ENCODE results near the gene KCTD18. TPM values are rescaled to one million over a fixed set of nuclear protein-coding genes. Genes with fewer than 3 reads are reported as not detected.

KCTD18 gene
- total RNA-seq (2022; extraction: Qiagen RNA extraction): 9.5 to 13.0 TPM (median 11.5 TPM) in 5 replicates

DNA sequence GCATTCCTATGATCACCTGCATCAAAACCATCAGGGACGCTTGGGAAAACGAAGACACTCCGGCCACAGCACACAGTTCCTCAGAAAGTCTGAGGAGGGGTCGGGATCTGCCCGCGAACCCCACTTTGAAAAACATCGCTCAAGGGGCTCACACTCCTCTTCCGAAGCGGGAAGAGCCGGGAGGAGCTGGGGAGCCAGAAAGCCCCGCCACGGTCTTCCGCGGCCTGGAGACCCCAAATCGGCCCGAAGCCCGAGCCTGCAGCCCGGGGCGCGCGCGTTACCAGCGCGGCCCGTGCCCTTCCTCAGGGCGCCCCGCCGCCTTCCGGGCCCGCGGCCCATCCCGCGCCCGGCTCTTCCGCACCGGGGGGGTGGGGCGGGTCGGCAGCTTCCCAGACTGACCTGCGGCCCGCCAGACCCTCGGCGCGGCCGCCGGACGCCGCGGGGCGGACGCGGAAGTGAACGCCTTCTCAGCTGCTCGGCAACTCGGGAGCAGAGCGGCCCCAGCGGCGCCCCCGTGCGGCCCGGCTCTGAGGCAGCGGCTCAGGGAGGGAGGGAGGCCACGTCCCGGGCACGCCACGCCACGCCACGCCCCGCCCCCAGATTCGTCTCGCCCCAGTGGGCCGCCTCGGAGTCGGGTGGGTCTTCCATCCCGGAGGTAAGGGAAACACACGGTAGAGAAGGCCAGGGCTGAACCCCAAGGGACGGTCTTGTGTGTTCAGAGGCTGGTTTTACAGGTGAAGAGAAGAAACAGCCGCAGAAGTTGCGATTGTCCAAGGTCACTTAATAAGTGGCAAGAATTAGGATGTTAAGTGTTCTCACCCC, at the start of gene KCTD18:
TSS of gene KCTD18 (minus strand) at position 457 of the 822 bp plus-strand sequence. CDS start 3,052 bp downstream, outside the sequence.

DNA sequence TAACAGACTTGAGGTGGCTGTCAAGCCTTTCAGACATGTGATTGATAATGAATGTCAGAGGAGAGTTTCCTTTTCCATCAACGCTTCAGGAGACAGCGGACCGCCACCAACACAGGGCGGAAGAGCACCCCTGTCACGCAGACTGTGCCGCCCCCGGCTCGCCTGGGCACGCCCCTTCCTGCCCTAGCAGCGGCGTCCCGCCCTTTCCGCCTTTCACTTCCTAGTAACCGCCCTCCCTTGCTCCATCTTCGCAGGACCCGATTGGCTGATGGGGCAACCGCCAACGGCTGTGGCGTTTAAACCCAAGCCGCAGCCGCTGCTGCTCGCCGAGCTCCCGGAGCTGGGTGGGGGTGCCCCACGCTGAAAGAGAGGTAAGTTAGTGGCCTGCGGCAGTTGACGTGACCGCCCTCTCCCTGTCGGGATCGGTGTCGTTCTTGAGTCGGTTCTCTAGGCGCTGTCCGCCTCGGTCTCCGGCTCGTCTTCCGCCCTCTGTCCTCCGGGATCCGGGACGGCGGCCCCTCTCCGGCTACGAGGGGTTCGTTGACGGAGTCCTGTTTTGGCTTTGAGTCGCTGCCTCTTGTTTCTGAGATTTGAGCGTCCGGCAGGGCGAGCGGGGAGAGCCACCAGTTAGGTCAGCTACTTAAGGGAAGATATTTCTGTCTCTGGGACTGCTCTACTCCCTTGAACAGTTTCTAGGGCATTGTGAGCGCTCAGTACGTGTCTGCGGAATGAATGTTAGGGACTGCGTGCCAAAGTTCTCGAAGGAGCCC, 16.2 kb upstream of the KCTD18 start, which contains the start of gene SGO2:
TSS of gene SGO2 (plus strand) at position 326 of the 770 bp plus-strand sequence. CDS start 6,769 bp downstream, outside the sequence.

Other genes with a start within 250 kb of the KCTD18 start
- gene SPATS2L, start 203.4 kb downstream of the KCTD18 start, total RNA-seq (2022; extraction: Qiagen RNA extraction): 119 to 141 TPM (median 132 TPM) in 5 replicates
- 11.1 to 16.8 TPM (median 14.6 TPM) in 5 replicates for gene SGO2, start 16.1 kb upstream of the KCTD18 start, total RNA-seq (2022; extraction: Qiagen RNA extraction)
- gene AOX1, start 75.9 kb upstream of the KCTD18 start, total RNA-seq (2022; extraction: Qiagen RNA extraction): 5.0 to 6.8 TPM (median 5.4 TPM) in 5 replicates

Data from A549 treated with dexamethasone at 1 μM for 4 hours (cell line).